ENCODE data around the gene EPB41L5.
"Not testable (repeated sequence)": the region's sequence is repeated elsewhere in the genome, so short reads cannot be mapped to it uniquely, and the experiment has no call there.

Gene EPB41L5

DNA sequence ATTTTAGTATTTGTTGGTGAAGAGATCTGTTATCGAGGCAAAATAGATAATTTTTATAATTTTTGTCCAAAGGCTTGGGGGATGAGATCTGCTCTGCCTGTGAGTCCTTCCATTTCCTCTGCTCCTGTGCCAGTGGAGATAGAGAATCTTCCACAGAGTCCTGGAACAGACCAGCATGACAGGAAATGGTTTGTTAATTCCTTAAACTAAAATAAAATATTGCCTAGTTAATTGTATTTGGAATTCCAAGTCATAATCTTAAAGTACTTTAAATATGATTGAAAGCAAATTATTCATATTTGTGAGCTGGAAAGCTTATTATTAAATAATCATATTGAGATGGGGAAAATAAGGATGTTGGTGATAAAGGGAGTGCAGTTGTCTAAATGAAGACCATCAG lies 87.8 kb downstream of the EPB41L5 start:
- DNase-seq (ENCODE audit: low read depth) = no peak

DNA sequence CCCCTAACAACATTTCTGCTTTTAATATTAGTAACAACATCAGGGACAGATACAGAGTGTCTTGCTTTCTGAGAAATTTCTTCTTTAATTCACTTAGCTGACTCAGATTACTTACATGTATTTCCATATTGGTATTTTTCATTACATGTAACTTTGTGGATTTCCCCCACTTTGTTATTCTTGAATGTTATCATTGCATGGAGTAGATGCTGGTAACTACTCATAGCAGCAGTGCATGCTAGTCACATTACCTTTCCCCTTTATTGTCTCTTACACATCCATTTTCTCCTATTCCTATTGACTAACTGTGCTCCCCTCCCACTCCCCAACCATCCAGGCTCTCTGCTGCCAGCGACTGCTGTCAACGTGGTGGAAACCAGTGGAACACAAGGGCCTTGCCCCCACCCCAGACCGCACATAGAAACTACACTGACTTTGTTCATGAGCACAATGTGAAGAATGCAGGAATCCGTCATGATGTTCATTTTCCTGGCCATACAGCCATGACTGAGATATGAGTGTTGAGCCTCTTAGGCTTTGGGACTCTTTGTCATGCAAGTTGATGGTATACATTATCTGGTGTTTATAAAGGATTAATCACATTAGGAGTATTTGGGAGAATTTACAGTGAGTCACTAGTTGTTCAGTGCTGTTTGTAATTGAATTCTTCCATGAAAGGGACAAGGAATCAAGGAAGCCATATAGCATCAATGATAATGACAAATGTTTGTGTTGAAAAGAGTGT lies 91.0 kb downstream of the EPB41L5 start:
- peak; percentile 94 for DNase-seq (ENCODE audit: low read depth)

DNA sequence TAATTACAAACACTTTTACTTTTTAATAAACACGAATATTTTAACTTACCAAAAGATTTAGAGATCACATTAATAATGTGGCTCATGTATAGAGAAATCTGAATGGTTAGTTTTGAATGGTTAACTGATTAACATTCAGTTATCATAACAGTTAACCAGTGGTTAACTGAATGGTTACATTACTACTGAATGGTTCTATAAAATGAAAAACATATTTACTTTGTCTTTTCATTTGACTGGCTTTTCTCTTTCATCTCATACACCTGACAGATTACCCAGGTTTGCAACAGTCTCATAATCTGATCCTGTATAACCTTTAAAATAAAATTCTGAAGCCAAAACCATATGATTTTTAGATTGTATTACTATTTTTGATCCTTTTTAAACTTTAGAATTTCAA lies 91.9 kb downstream of the EPB41L5 start:
- no peak for DNase-seq (ENCODE audit: low read depth)

DNA sequence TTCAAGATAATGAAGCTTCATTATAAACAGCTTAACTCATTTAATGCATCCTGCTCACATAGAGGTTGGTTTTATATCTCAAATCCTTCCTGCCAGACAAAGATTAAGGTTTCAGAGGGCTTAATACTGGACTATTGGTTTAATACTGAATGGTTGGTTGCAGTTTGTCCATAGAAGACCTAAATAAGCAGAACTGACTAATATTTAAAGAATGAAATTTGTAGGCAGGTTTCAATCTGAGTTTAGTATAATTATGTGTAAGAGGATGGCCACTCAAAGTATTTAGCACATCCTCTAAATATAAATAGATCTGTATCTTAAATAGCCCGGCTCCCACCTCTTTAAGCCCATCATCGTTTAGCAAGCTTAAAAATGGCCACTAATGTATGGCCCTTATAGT lies 92.5 kb downstream of the EPB41L5 start:
- peak; percentile 28 for DNase-seq (ENCODE audit: low read depth)

DNA sequence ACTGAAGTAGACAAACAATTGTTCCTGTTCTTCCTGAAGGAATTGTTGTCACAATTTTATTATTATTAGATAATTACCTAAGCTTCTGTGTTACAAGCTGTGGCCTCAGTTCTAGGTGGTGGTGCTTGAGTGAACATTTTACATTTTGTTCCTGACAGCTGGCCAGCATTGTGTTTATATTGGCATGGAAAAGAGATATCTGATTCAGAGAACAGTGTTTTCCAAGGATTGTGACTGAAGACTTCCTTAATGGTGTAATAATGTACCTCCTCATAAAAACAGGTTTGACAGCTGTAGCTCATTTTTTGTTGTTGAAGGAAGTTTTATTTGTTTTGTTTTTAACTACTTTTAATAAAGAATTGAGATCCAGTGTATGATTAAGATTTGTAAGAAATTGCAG lies 95.2 kb downstream of the EPB41L5 start:
- peak; percentile 88 for DNase-seq (ENCODE audit: low read depth)

DNA sequence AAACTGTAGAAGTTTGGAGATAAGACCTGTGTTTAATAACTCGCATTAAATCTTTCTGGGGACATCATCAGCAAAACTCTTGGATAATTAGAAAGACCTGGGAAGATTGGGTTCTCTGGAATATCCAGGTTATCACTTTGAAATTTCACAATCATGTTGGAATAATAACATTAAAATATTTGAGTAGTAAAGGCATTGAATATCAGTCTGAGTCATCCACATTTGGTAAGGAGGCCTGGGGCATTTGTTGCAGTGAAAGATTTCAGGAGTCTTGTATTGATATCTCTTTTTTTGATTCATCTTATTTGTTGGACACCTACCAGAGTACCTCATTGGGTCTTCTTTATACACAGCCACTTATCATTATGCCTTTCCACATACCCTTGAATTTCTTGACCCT lies 95.9 kb downstream of the EPB41L5 start:
- DNase-seq (ENCODE audit: low read depth) = peak; percentile 65

DNA sequence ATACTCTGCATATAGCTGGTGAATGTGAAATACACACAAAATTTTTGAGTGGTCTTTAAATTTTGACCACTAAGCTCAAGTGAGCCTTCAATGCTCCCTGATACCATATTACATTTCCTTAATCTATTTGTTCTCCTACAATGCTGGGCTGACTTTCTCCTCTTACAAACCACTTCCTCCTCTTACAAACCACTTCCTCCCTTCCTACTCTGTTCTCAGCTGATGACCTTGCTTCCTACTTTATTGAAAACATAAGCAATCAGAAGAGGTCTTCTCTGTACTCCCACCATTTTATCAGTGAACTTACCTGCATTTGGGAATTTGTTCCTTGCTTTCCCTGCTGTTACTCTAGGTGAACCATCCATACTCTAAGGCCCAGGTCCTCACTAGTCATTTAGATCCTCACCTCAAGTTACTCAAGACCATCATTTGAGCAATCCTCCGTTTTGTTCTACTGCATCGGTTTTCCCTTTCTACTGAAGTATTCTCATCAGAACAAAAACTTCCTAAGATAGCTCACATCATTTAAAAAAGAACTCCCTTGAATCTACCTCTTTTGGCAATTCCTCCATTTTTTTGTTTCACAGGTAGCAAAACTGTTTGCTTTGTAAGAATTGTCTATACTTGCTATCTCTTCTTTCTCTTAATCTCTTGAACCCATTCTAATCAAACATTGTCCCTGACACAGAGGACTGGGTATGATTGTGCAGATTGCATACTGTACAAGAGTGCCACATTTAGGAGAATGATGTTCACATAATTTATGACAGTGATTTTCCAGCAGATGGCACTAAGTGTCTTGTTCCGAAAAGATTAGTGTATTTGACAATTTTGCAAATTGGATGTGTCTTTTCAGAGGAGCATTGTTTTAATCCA lies 96.5 kb downstream of the EPB41L5 start:
- peak; percentile 62 for DNase-seq (ENCODE audit: low read depth)

DNA sequence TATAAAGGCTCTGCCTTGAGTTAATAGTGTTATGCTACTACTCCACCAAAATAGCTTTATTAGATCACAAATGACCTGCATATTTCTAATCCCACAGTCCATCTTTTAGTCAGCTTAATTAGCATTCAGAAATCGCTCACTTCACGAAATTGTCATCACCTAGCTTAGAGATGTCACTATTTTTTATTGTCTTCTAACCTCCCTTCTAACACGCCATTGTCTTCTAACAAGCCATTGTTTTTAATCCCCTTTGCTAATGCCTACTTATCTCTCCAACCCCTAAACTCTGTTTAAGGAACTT lies 97.1 kb downstream of the EPB41L5 start:
- DNase-seq (ENCODE audit: low read depth) = no peak

DNA sequence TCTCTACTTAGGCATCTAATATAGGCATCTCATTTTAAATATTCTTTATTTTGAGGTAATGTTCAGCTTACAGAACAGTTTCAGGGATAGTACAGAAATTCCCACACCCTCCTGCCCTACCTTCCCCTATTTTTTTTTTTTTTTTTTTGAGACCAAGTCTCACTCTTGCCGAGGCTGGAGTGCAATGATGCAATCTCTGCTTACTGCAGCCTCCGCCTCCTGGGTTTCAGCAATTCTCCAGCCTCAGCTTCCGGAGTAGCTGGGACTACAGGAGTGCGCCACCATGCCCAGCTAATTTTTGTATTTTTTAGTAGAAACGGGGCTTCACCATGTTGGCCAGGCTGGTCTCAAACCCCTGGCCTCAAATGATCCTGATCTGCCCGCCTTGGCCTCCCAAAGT lies 97.6 kb downstream of the EPB41L5 start:
- DNase-seq (ENCODE audit: low read depth) = peak; percentile 49

DNA sequence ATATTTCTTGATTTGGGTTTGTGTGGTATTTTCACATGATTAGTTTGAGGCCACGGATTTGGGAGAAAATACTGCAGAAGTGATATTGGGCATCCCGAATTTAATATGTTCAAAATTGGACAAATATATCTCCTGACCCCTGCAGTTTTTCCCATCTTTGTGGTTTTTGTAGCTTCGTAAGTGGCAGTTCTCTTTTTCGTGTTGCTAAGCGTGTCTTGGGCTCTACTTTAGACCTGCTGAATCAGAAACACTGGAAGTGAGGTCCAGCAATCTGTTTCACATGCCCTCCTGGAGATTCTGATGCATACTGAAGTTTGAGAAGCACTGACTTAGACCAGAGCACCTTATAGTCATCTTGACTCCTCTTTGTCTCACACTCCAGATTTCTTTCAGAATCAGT lies 98.3 kb downstream of the EPB41L5 start:
- DNase-seq (ENCODE audit: low read depth) = no peak

DNA sequence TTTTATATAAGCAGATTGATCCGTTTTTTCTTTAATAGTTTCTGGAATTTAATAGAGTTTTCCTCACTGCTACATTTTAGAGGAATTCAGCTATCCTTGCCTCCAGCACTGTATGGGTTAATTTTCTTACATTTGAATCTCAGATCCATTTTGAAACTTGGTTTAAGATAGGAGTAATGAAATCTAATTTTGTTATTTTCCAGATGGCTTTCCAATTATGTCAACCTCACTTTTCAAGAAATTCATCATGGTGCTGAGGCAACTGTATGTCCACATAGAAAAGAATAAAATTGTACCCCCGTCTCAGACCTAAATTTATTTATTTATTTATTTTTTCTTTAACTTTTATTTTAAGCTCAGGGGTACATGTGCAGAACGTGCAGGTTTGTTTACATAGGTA lies 105.1 kb downstream of the EPB41L5 start:
- DNase-seq (ENCODE audit: low read depth) = no peak

DNA sequence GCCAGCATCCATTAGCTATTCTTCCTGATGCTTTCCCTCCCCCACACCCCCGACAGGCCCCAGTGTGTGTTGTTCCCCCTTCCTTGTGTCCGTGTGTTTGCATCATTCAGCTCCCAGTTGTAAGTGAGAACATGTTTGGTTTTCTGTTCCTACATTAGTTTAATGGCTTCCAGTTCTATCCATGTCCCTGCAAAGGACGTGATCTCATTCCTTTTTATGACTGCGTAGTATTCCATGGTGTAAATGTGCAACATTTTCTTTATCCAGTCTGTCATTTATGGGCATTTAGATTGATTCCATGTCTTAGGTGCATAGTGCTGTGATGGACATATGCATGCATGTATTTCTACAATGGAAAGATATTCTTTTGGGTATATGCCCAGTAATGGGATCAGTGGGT lies 105.6 kb downstream of the EPB41L5 start:
- no peak for DNase-seq (ENCODE audit: low read depth)

DNA sequence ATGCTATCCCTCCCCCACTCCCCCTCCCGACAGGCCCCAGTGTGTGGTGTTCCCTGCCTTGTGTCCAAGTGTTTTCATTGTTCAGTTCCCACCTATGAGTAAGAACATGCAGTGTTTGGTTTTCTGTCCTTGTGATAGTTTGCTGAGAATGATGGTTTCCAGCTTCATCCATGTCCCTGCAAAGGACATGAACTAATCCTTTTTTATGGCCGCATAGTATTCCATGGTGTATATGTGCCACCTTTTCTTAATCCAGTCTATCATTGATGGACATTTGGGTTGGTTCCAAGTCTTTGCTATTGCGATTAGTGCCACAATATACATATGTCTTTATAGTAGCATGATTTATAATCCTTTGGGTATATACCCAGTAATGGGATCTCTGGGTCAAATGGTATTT lies 108.5 kb downstream of the EPB41L5 start:
- DNase-seq (ENCODE audit: low read depth) = not testable (repeated sequence)

DNA sequence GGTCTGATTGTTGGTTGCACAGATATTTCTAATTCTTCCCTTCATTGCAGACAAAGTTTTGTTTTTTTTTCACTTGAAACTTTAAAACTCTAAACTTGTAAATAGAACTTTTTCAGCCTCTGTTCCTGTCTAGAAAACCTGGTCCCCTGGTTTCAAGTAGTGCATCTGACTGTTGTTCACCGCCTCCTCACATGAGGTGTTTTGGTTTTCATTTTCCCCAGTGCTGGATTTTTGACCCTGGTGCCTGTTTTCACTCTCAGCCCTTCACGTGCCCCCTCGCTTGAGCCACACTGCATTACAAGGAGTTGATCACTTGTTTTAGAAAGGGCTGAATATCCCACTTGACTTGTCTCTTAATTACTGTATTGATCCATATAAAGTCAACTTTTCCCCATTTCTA lies 110.2 kb downstream of the EPB41L5 start:
- no peak for DNase-seq (ENCODE audit: low read depth)

DNA sequence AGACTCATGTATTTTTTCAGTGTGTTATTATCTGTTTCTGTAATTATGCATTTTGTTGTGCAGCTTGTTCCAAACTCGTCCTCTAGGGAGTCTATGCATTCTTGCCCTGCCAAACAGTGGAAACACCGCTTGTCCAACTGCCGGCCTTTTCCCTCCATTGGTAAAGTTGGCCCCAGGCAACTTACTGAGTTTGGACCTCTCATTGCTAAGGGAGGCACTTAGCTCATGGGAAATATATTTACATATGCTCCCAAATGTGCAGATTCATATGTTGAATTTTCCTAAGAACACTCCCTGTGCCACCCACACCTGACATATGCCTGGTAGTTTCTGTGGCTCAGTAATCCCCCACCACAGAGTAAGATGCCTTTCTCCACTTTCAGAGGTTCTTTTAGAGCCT lies 112.3 kb downstream of the EPB41L5 start:
- DNase-seq (ENCODE audit: low read depth) = no peak

DNA sequence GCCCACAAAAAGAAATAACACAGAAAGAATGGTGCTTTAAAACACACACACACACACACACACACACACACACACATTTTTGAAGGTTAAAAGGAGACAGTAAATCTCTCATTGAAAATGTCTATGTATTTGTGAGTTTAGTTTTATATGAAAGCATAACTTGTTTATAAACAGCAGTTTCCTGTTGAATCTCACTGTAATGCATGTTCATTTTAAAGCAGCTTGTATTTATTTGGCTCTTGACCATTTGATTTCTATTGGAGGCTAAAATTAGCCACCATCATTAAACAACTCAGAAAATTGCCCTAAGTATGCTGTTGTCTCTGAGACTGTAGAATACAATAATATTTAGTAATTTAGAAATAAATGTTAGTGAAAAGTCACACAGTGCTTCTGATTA lies 115.3 kb downstream of the EPB41L5 start:
- no peak for DNase-seq (ENCODE audit: low read depth)

DNA sequence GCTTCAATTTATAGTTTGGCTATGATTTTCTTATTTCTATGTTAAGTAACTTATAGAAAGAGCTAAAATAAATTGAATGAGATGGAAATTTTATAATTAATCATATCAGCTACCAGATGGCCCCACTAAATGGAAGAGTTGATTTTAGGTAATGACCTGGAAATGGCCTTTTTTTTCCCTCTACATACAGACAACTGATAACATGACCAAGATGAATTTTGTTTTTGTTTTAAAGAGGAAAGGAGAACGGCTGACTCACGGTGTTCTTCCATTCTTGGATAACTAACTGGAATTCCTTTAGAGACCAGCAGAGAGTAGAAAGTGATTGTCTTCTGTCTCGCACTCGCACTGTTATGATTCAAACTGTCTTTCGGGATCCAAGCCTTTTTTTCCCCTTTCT lies 119.3 kb downstream of the EPB41L5 start:
- DNase-seq (ENCODE audit: low read depth) = peak; percentile 86

DNA sequence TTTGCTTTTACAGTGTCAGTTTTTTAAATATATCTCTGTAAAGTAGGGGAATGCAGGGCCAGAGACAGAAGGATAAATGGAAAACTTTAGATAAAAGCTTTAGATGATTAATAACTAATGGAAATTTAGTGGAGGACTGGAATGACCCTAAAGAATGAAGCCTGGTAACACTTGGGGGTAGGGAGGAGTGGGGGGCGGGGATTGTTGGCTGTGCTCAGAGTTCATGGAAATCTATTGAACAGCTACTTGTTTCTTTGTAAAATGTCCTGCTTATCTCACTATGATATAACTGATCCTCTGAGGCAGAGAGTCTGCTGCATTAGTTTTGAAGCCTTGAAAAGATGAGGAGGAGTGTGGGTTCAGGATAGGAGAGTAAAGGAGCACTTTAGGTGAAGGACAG lies 119.8 kb downstream of the EPB41L5 start:
- DNase-seq (ENCODE audit: low read depth) = no peak

DNA sequence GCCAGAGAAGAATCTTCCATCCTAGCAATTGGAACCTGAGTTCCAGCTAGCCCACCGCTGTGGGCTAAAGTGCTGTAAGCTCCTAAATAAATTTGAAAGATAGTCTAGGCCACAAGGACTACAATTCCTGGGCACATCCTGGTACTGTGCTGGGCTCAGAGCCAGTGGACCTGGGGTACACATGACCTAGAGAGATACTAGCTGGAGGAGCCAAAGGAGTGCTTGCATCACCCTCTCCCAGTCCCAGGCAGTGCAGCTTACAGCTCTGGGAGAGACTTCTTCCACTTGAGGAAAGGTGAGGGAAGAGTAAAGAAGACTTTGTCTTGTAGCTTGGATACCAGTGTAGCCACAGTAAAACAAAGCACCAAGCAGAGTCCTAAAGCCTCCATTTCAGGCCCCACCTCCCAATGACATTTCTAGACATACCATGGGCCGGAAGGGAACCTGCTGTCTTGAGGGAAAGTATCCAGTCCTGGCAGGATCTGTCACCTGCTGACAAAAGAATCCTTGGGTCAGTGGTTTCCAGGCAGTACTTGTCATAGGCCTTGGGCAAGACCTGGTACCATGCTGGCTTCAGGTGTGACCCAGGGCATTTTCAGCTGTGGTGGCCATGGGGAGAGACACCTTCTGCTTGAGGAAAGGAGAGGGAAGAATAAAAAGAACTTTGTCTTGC lies 120.8 kb downstream of the EPB41L5 start:
- no peak for DNase-seq (ENCODE audit: low read depth)

DNA sequence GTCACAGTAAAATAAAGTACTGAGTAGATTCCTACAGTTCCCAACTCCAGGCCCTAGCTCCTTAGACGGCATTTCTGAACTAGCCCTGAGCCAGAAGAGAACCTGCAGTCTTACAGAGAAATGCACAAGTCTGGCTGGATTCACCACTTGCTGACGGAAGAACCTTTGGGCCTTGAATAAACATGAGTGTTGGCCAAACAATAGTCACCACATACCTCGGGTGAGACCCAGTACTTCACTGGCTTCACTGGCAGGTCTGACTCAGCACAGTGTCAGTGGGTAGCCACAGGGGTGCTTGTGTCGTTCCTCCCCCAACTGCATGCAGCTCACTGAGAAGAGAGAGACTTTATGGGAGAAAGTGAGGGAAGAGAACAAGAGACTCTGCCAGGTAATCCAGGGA lies 121.4 kb downstream of the EPB41L5 start:
- DNase-seq (ENCODE audit: low read depth) = peak; percentile 99

DNA sequence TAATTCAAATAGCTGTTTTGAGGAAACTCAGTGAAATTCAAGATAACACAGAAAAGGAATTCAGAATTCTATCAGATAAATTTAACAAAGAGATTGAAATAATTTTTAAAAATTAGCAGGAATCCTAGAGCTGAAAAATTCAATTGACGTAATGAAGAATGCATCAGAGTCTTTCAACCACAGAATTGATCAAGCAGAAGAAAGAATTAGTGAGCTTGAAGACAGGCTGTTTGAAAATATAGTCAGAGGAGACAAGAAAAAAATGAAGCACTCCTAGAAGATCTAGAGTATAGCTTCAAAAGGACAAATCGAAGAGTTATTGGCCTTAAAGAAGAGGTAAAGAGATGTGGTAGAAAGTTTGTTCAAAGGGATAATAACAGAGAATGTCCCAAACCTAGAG lies 122.1 kb downstream of the EPB41L5 start:
- DNase-seq (ENCODE audit: low read depth) = not testable (repeated sequence)

DNA sequence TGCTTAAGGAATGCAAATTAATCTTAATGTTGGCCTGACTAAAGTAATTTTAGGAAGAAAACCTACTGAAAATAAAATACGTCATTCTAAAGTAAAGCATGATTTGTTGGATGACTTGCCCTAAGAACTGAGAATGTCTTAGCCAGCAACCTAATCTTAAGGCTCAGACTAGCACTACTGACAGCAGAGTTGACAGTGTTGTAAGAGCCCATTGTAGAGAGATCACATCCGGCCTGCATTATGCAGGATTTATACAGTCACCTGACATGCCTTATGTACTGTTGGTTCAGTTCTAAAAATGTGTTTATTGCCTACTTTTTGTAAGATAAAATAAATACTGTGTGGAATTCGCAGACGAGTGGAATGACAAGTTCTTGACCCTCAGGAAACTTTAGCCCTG lies 128.0 kb downstream of the EPB41L5 start:
- DNase-seq (ENCODE audit: low read depth) = peak; percentile 59

Measured in iris pigment epithelial cell (primary cell).